Loucy (cell line): ENCODE results near the gene TXNIP.

Experiments used
- H2AFZ ChIP-seq: fragments of 200-600 bp; sonication (generic); 2 replicates; pipeline ENCODE4 v1.6.0; 2016; ENCODE audit warnings: antibody characterized with exemption, mild to moderate bottlenecking, low read length, moderate library complexity
- H3F3A ChIP-seq: fragments of 200-600 bp; 2 replicates; pipeline ENCODE4 v1.6.0; 2016; ENCODE audit warnings: antibody characterized with exemption, low read depth, mild to moderate bottlenecking
- H3K27me3 ChIP-seq: fragments of 200-600 bp; sonication (generic); 2 replicates; pipeline ENCODE4 v1.6.1; 2014; ENCODE audit warnings: low read length, mild to moderate bottlenecking; ENCODE audit not compliant: insufficient read depth, poor library complexity, severe bottlenecking
- H3K36me3 ChIP-seq: fragments of 200-600 bp; sonication (generic); 2 replicates; pipeline ENCODE4 v1.6.1; 2016; ENCODE audit warnings: low read length; ENCODE audit not compliant: insufficient read depth
- H3K4me1 ChIP-seq: fragments of 200-600 bp; sonication (generic); 2 replicates; pipeline ENCODE4 v1.5.1; 2014; ENCODE audit warnings: low read length, mild to moderate bottlenecking; ENCODE audit not compliant: insufficient read depth, poor library complexity, severe bottlenecking
- H3K4me2 ChIP-seq: fragments of 200-600 bp; sonication (generic); 2 replicates; pipeline ENCODE4 v1.6.0; 2014; ENCODE audit warnings: antibody characterized with exemption, low read length, low read depth, mild to moderate bottlenecking; ENCODE audit not compliant: poor library complexity, severe bottlenecking
- H3K4me3 ChIP-seq: fragments of 200-600 bp; sonication (generic); 2 replicates; pipeline ENCODE4 v1.5.1; 2014; ENCODE audit warnings: low read length, mild to moderate bottlenecking, mixed read lengths; ENCODE audit not compliant: poor library complexity, severe bottlenecking
- H3K79me2 ChIP-seq: fragments of 200-600 bp; sonication (generic); 2 replicates; pipeline ENCODE4 v1.6.1; 2014; ENCODE audit warnings: low read length; ENCODE audit not compliant: insufficient read depth
- H3K9ac ChIP-seq: fragments of 200-600 bp; sonication (generic); 2 replicates; pipeline ENCODE4 v1.6.0; 2014; ENCODE audit warnings: mild to moderate bottlenecking, low read depth, low read length, moderate library complexity; ENCODE audit not compliant: poor library complexity, severe bottlenecking
- H3K9me2 ChIP-seq: fragments of 200-600 bp; sonication (generic); replicated peaks from 2 replicates; pipeline ENCODE4 v1.6.1; 2016; ENCODE audit warnings: low read depth, low read length, mixed read lengths
- H3K9me3 ChIP-seq: fragments of 200-600 bp; sonication (generic); 2 replicates; pipeline ENCODE4 v1.6.1; 2014; ENCODE audit warnings: mild to moderate bottlenecking, antibody characterized with exemption, low read length, low read depth; ENCODE audit not compliant: insufficient read depth
- H4K20me1 ChIP-seq: fragments of 200-600 bp; sonication (generic); 2 replicates; pipeline ENCODE4 v1.6.0; 2014; ENCODE audit warnings: antibody characterized with exemption, low read length, mild to moderate bottlenecking; ENCODE audit not compliant: insufficient read depth, poor library complexity, severe bottlenecking
- EZH2phosphoT487 ChIP-seq: fragments of 200-600 bp; IDR thresholded peaks from 2 replicates; pipeline ENCODE4 v1.6.1; 2018; ENCODE audit warnings: antibody characterized with exemption, mild to moderate bottlenecking, moderate library complexity, borderline replicate concordance
- TF ChIP-seq, protein P1 (sequence below): fragments of 200-600 bp; sonication (generic); conservative IDR thresholded peaks from 2 replicates; pipeline ENCODE4 v1.5.1; 2014; ENCODE audit warnings: mild to moderate bottlenecking, antibody characterized with exemption, low read length

TXNIP gene

DNA sequence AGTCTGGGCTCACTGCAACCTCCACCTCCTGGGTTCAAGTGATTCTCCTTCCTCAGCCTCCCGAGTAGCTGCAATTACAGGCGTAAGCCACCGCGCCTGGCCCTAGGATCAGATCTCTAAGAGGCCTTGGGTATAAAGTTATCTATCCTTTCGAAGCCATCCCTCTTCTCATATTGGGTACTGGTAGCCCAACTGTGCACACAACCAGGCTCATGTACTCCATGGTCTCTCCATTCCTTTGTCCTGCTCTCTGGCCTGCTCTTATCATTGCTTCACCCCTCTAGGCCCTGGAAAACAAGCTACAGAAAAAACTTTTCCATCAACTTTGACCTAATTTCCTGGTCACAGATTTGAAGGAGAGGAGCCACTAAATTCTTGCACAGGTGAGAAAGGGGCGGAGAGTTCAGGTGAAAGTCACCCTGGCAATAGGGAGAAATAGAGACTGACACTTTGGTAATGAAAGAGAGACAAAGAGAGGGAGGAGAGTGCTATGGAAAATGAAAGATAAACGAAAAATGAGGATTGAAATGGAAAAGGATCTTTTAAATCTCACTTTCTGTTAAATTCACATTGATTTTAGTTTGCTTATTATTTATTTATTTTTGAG is 6.0 kb downstream of the TXNIP start:
- H3K4me3 ChIP-seq, result no peak overlapping the region
- H3K79me2 ChIP-seq, result peaks cover 35% of the 10 kb centered on the region
- H3K4me1 ChIP-seq, result peaks cover 22% of the 10 kb centered on the region
- no peak overlapping the region for H2AFZ ChIP-seq
- no peaks in the 10 kb centered on the region for H3K27me3 ChIP-seq
- H3K4me2 ChIP-seq, result no peak overlapping the region
- peaks cover 29% of the 10 kb centered on the region; the same call in 1 of the 2 replicates for H3K36me3 ChIP-seq
- H3K9me2 ChIP-seq, result no peaks in the 10 kb centered on the region
- H4K20me1 ChIP-seq, result peaks cover 34% of the 10 kb centered on the region
- no peak for TF ChIP-seq EZH2phosphoT487
- TF ChIP-seq, protein P1, sequence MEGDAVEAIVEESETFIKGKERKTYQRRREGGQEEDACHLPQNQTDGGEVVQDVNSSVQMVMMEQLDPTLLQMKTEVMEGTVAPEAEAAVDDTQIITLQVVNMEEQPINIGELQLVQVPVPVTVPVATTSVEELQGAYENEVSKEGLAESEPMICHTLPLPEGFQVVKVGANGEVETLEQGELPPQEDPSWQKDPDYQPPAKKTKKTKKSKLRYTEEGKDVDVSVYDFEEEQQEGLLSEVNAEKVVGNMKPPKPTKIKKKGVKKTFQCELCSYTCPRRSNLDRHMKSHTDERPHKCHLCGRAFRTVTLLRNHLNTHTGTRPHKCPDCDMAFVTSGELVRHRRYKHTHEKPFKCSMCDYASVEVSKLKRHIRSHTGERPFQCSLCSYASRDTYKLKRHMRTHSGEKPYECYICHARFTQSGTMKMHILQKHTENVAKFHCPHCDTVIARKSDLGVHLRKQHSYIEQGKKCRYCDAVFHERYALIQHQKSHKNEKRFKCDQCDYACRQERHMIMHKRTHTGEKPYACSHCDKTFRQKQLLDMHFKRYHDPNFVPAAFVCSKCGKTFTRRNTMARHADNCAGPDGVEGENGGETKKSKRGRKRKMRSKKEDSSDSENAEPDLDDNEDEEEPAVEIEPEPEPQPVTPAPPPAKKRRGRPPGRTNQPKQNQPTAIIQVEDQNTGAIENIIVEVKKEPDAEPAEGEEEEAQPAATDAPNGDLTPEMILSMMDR, result no peak
- no peaks in the 10 kb centered on the region for H3K9me3 ChIP-seq
- peaks cover 18% of the 10 kb centered on the region for H3F3A ChIP-seq
- no peak overlapping the region for H3K9ac ChIP-seq

DNA sequence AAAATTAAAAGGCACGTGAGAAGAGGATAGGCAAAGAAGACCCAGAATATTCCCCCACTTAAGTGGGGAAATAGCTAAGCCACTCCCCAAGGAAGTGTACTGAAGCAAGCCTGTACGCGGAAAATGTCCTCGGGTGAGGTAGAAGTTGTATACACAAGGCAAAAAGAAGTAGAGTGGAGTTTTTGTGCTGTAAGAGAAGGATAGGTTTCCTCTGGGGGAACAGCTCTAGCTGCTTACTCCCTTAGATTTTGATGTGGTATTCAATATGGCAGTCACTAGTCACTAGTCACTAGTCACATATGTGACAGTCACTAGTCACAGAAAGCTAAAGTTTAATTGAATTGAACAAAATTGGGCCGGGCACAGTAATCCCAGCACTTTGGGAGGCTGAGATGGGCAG is 7.6 kb downstream of the TXNIP start:
- Histone ChIP-seq H3K9me2 (no peaks in the 10 kb centered on the region), H3K9ac (no peak overlapping the region), H3F3A (peaks cover 18% of the 10 kb centered on the region), H3K27me3 (no peaks in the 10 kb centered on the region), H4K20me1 (peaks cover 19% of the 10 kb centered on the region), H3K9me3 (no peaks in the 10 kb centered on the region), H2AFZ (no peak overlapping the region), H3K79me2 (peaks cover 19% of the 10 kb centered on the region), H3K36me3 (peaks cover 13% of the 10 kb centered on the region; the same call in 1 of the 2 replicates), H3K4me3 (no peak overlapping the region), H3K4me1 (peaks cover 28% of the 10 kb centered on the region), H3K4me2 (no peak overlapping the region)
- TF ChIP-seq EZH2phosphoT487, result no peak
- TF ChIP-seq, protein P1, result no peak

DNA sequence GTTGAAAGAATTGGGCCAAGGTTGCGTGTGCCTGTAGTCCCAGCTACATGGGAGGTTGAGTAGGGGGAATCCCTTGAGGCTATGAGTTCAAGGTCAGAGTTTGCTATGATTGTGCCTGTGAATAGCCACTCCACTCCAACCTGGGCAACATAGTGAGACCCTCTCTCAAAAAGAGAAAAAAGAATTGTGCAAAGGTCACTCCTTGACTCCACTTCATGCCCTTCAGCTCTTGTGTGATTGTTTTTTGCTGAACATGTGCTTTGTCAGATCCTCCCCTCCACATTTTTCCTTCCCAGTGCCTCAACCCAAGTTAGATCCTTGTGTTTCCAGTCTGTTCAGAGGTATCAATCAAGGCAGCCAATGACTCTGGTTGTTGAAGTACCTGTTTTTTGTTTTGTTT is 8.5 kb downstream of the TXNIP start:
- Histone ChIP-seq H3K4me3 (no peak overlapping the region), H3K79me2 (peaks cover 10% of the 10 kb centered on the region), H3F3A (peaks cover 15% of the 10 kb centered on the region), H3K27me3 (no peaks in the 10 kb centered on the region), H3K9me3 (no peaks in the 10 kb centered on the region), H3K4me1 (peaks cover 25% of the 10 kb centered on the region), H2AFZ (no peak overlapping the region), H4K20me1 (peaks cover 10% of the 10 kb centered on the region), H3K4me2 (no peak overlapping the region), H3K9me2 (no peaks in the 10 kb centered on the region), H3K36me3 (peaks cover 4% of the 10 kb centered on the region; the same call in 1 of the 2 replicates), H3K9ac (no peak overlapping the region)
- TF ChIP-seq, protein P1, result no peak
- no peak for TF ChIP-seq EZH2phosphoT487
